ENCODE data around the gene PCDH19. TPM values are rescaled to one million over a fixed set of nuclear protein-coding genes. Genes with fewer than 3 reads are reported as not detected.

PCDH19 gene
- total RNA-seq, 3 donors from 2014 or later (not counting 1 experiment from before 2014, with no cell fraction given): not detected

DNA sequence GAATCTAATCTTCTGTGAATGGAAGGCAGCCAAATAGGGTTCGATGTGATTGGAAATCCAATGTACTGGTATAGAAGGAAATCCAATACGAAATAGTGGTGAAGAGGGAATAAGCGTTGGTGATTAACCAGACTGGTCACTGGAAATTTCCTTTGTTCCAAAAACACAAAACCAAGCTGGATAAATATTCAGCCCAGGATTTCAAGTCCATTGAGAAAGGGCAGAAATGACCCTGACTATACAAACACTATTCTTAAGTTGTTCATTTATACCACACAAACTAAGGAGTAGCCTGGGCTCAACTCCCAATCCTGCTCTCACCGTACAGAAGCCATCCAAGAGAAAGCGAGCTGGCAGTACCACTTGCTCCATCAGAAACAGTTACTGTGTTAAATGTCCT lies 32.2 kb downstream of the PCDH19 start:
- H3K27ac Mint-ChIP-seq: no peak overlapping the region
- no peak overlapping the region for H3K27ac ChIP-seq (ENCODE audit: low read length)
- H3K4me1 ChIP-seq (ENCODE audit: control insufficient read depth, insufficient read depth, low read length): no peaks in the 10 kb centered on the region
- DNase-seq (no peak), ATAC-seq (no peak)
- intact Hi-C loops (cut with micrococcal nuclease): no loop called here
- WGBS (ENCODE audit: insufficient coverage): 94% methylated on average over 4 of the region's 5 CpGs
- H3K27me3 ChIP-seq (ENCODE audit: control insufficient read depth, insufficient read depth, low read length): no peaks in the 10 kb centered on the region
- H3K9me3 Mint-ChIP-seq: no peaks in the 10 kb centered on the region
- H3K4me1 Mint-ChIP-seq: no peaks in the 10 kb centered on the region
- H3K4me3 Mint-ChIP-seq: no peak overlapping the region
- H3K36me3 ChIP-seq (ENCODE audit: control insufficient read depth, insufficient read depth, low read length): no peaks in the 10 kb centered on the region
- H3K36me3 Mint-ChIP-seq: no peaks in the 10 kb centered on the region
- H3K4me3 ChIP-seq (ENCODE audit: low read length): no peak overlapping the region
- H3K9me3 ChIP-seq (ENCODE audit: control insufficient read depth, insufficient read depth, low read length): no peaks in the 10 kb centered on the region
- TF ChIP-seq, protein P1, sequence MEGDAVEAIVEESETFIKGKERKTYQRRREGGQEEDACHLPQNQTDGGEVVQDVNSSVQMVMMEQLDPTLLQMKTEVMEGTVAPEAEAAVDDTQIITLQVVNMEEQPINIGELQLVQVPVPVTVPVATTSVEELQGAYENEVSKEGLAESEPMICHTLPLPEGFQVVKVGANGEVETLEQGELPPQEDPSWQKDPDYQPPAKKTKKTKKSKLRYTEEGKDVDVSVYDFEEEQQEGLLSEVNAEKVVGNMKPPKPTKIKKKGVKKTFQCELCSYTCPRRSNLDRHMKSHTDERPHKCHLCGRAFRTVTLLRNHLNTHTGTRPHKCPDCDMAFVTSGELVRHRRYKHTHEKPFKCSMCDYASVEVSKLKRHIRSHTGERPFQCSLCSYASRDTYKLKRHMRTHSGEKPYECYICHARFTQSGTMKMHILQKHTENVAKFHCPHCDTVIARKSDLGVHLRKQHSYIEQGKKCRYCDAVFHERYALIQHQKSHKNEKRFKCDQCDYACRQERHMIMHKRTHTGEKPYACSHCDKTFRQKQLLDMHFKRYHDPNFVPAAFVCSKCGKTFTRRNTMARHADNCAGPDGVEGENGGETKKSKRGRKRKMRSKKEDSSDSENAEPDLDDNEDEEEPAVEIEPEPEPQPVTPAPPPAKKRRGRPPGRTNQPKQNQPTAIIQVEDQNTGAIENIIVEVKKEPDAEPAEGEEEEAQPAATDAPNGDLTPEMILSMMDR (IDR thresholded peaks at IDR 0.05): no peak
- peaks cover 0 to 15% of the 10 kb centered on the region in 2 donors for H3K27me3 Mint-ChIP-seq (ENCODE audit: low read depth in 2 of 2)

DNA sequence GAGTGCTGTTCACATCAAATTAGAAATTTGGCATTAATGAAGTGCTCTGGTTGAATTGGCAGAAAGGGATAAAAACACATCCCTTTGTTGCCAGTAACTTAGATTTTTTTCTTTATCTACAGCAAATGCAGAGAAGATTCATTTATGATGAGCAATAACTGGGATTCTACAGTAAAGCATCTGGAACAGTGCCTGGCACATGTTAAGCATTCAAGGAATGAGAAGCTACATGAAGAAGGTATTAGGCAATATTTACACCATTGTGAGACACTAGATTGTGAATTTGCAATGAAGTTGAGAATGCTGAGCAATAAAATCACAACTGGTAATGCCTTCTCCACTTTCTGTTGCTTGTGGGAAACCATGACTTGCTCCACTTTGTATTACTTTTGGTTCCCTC lies 33.5 kb downstream of the PCDH19 start:
- intact Hi-C loops (cut with micrococcal nuclease): no loop called here
- Histone ChIP-seq H3K36me3 (ENCODE audit: control insufficient read depth, insufficient read depth, low read length) (no peaks in the 10 kb centered on the region), H3K9me3 (ENCODE audit: control insufficient read depth, insufficient read depth, low read length) (no peaks in the 10 kb centered on the region), H3K4me3 (ENCODE audit: low read length) (no peak overlapping the region), H3K27me3 (ENCODE audit: control insufficient read depth, insufficient read depth, low read length) (no peaks in the 10 kb centered on the region), H3K27ac (ENCODE audit: low read length) (no peak overlapping the region), H3K4me1 (ENCODE audit: control insufficient read depth, insufficient read depth, low read length) (no peaks in the 10 kb centered on the region)
- H3K9me3 Mint-ChIP-seq: no peaks in the 10 kb centered on the region
- no peak for ATAC-seq
- H3K36me3 Mint-ChIP-seq: no peaks in the 10 kb centered on the region
- TF ChIP-seq, protein P1 (IDR thresholded peaks at IDR 0.05): no peak
- H3K27ac Mint-ChIP-seq: no peak overlapping the region
- H3K4me1 Mint-ChIP-seq: no peaks in the 10 kb centered on the region
- no peak for DNase-seq
- H3K4me3 Mint-ChIP-seq: no peak overlapping the region
- H3K27me3 Mint-ChIP-seq (ENCODE audit: low read depth in 2 of 2): peaks cover 0 to 7% of the 10 kb centered on the region in 2 donors

DNA sequence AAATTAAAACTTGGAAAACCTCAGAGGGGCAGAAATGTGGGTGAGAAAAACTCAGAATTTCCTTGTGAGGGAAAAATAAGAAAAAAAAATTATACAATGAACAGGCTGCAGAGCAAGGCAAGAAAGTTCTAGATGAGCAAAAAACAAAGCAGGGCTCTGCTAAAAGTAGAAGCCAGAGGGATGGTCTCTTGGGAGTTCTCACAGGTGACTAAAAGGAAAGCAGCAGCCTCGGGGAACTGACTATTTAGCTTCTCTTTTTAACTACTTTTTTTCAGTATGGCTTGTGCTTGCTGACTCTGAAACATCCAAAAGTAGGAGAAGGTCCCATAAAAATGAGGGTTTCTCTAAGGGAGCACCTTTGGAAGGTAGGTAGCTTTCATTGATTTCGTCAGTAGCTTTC lies 36.4 kb downstream of the PCDH19 start:
- ATAC-seq: no peak

DNA sequence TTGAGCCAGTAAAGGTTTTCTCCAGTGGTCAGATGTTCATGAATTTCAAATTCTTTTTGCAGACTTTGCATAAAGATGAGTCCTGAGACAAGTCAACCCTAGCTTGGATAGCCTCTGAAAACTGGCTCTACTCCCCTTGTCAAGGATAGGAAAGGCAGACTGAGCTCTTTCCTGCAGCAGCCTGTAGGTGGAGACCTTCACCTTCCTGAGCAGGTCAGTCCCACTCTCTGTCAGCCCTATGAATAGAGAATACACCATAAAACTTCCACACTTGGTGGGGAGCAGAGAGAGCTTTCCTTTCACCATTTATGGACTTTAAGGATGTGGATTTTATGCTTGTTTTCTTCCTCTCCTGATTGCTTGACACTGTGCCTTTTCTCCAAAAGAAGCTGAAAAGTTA lies 41.9 kb downstream of the PCDH19 start:
- H3K36me3 Mint-ChIP-seq: no peaks in the 10 kb centered on the region
- H3K27ac Mint-ChIP-seq: no peak overlapping the region
- H3K27me3 ChIP-seq (ENCODE audit: control insufficient read depth, insufficient read depth, low read length): no peaks in the 10 kb centered on the region
- H3K36me3 ChIP-seq (ENCODE audit: control insufficient read depth, insufficient read depth, low read length): no peaks in the 10 kb centered on the region
- H3K4me1 ChIP-seq (ENCODE audit: control insufficient read depth, insufficient read depth, low read length): no peaks in the 10 kb centered on the region
- H3K27ac ChIP-seq (ENCODE audit: low read length): no peak overlapping the region
- DNase-seq: peak in 1 of 2 donors; percentile 1
- peaks cover 0 to 24% of the 10 kb centered on the region in 2 donors for H3K27me3 Mint-ChIP-seq (ENCODE audit: low read depth in 2 of 2)
- no peaks in the 10 kb centered on the region for H3K9me3 Mint-ChIP-seq
- H3K4me3 Mint-ChIP-seq: no peak overlapping the region
- TF ChIP-seq, protein P1 (IDR thresholded peaks at IDR 0.05): no peak
- no peaks in the 10 kb centered on the region for H3K9me3 ChIP-seq (ENCODE audit: control insufficient read depth, insufficient read depth, low read length)
- H3K4me3 ChIP-seq (ENCODE audit: low read length): no peak overlapping the region
- intact Hi-C loops (cut with micrococcal nuclease): no loop called here
- no peak for ATAC-seq
- no peaks in the 10 kb centered on the region for H3K4me1 Mint-ChIP-seq

More for the DNA sequence above, 36.4 kb downstream of the PCDH19 start:
- intact Hi-C loops (cut with micrococcal nuclease): no loop called here
- H3K27me3 ChIP-seq (ENCODE audit: control insufficient read depth, insufficient read depth, low read length): no peaks in the 10 kb centered on the region
- no peaks in the 10 kb centered on the region for H3K36me3 ChIP-seq (ENCODE audit: control insufficient read depth, insufficient read depth, low read length)
- H3K27ac ChIP-seq (ENCODE audit: low read length): no peak overlapping the region
- H3K36me3 Mint-ChIP-seq: no peaks in the 10 kb centered on the region
- H3K27me3 Mint-ChIP-seq (ENCODE audit: low read depth in 2 of 2): peaks cover 0 to 7% of the 10 kb centered on the region in 2 donors
- no CpG with 5 or more reads among the region's 2 CpGs for WGBS (ENCODE audit: insufficient coverage)
- no peak overlapping the region for H3K4me3 Mint-ChIP-seq
- no peaks in the 10 kb centered on the region for H3K4me1 Mint-ChIP-seq
- no peaks in the 10 kb centered on the region for H3K9me3 ChIP-seq (ENCODE audit: control insufficient read depth, insufficient read depth, low read length)
- TF ChIP-seq, protein P1 (IDR thresholded peaks at IDR 0.05): no peak
- no peaks in the 10 kb centered on the region for H3K4me1 ChIP-seq (ENCODE audit: control insufficient read depth, insufficient read depth, low read length)
- no peak overlapping the region for H3K27ac Mint-ChIP-seq
- DNase-seq: no peak
- no peak overlapping the region for H3K4me3 ChIP-seq (ENCODE audit: low read length)
- H3K9me3 Mint-ChIP-seq: no peaks in the 10 kb centered on the region

All from natural killer cell (primary cell).